ENCODE measurements around the gene PCIF1.
"Not testable (repeated sequence)": the region's sequence is repeated elsewhere in the genome, so short reads cannot be mapped to it uniquely, and the experiment has no call there.

The PCIF1 gene

GRCh38 chr20:45965169-45966002 lies 30.9 kb downstream of the PCIF1 start:
- no peak for DNase-seq (ENCODE audit: low read depth in 1 of 2, low spot score in 1 of 2)

GRCh38 chr20:45967551-45968080 lies 33.1 kb downstream of the PCIF1 start:
- DNase-seq (ENCODE audit: low read depth in 1 of 2, low spot score in 1 of 2): no peak

GRCh38 chr20:45968081-45968671 lies 33.7 kb downstream of the PCIF1 start:
- DNase-seq (ENCODE audit: low read depth in 1 of 2, low spot score in 1 of 2): no peak

- no peak for DNase-seq (ENCODE audit: low read depth in 1 of 2, low spot score in 1 of 2)
Measured at GRCh38 chr20:45968801-45969711, 34.6 kb downstream of the PCIF1 start.

- DNase-seq (ENCODE audit: low read depth in 1 of 2, low spot score in 1 of 2): no peak
Measured at GRCh38 chr20:45969712-45970634, 35.5 kb downstream of the PCIF1 start.

- no peak for DNase-seq (ENCODE audit: low read depth in 1 of 2, low spot score in 1 of 2)
Measured at GRCh38 chr20:45970646-45971424, 36.4 kb downstream of the PCIF1 start.

GRCh38 chr20:45971425-45971674 lies 36.9 kb downstream of the PCIF1 start:
- DNase-seq (ENCODE audit: low read depth in 1 of 2, low spot score in 1 of 2): no peak

- DNase-seq (ENCODE audit: low read depth in 1 of 2, low spot score in 1 of 2): peak; percentile 91
Measured at GRCh38 chr20:45971675-45972499, 37.4 kb downstream of the PCIF1 start, which contains the start of gene ZNF335. Gene ZNF335, minus strand, starts transcription at chr20:45972203. Its CDS starts 793 bp downstream, at chr20:45971410.

GRCh38 chr20:45972500-45973183 lies 38.2 kb downstream of the PCIF1 start:
- no peak for DNase-seq (ENCODE audit: low read depth in 1 of 2, low spot score in 1 of 2)

GRCh38 chr20:45974896-45975565 lies 40.5 kb downstream of the PCIF1 start:
- DNase-seq (ENCODE audit: low read depth in 1 of 2, low spot score in 1 of 2): no peak

- no peak for DNase-seq (ENCODE audit: low read depth in 1 of 2, low spot score in 1 of 2)
Measured at GRCh38 chr20:45975686-45976085, 41.2 kb downstream of the PCIF1 start.

GRCh38 chr20:45976086-45976485 lies 41.6 kb downstream of the PCIF1 start:
- no peak for DNase-seq (ENCODE audit: low read depth in 1 of 2, low spot score in 1 of 2)

GRCh38 chr20:45981261-45981660 lies 46.8 kb downstream of the PCIF1 start:
- no peak for DNase-seq (ENCODE audit: low read depth in 1 of 2, low spot score in 1 of 2)

- no peak for DNase-seq (ENCODE audit: low read depth in 1 of 2, low spot score in 1 of 2)
Measured at GRCh38 chr20:45983279-45983743, 48.8 kb downstream of the PCIF1 start.

GRCh38 chr20:45985573-45985972 lies 51.1 kb downstream of the PCIF1 start:
- DNase-seq (ENCODE audit: low read depth in 1 of 2, low spot score in 1 of 2): no peak

GRCh38 chr20:45987108-45987780 lies 52.8 kb downstream of the PCIF1 start:
- DNase-seq (ENCODE audit: low read depth in 1 of 2, low spot score in 1 of 2): peak; percentile 56 to 61

GRCh38 chr20:45988830-45989229 lies 54.3 kb downstream of the PCIF1 start:
- not testable (repeated sequence) for DNase-seq (ENCODE audit: low read depth in 1 of 2, low spot score in 1 of 2)

Measured in activated CD4-positive, alpha-beta T cell treated with anti-CD3 and anti-CD28 coated beads, Interleukin-2, amount 50 U/mL, for 24 hours (primary cell).